MM.1S (cell line): ENCODE data around the gene KIF16B.
"Not testable (repeated sequence)": the region's sequence is repeated elsewhere in the genome, so short reads cannot be mapped to it uniquely, and the experiment has no call there.

Source experiments
- DNase-seq: peaks from one replicate; pipeline ENCODE4 v3.0.0-alpha.2; 2015
- H2AFZ ChIP-seq: fragments of 300-600 bp; sonication (generic); 2 replicates; pipeline ENCODE4 v1.6.0; 2016; ENCODE audit warnings: antibody characterized with exemption, low read length
- H3F3A ChIP-seq: fragments of 300-600 bp; sonication (generic); 2 replicates; pipeline ENCODE4 v1.6.1; 2016; ENCODE audit warnings: mild to moderate bottlenecking, antibody characterized with exemption, low read length, moderate library complexity, mixed read lengths; ENCODE audit not compliant: insufficient read depth
- H3K27ac ChIP-seq: fragments of 300-600 bp; sonication (generic); 2 replicates; pipeline ENCODE4 v1.5.1; 2016; ENCODE audit warnings: mild to moderate bottlenecking, low read length
- H3K27me3 ChIP-seq: fragments of 300-600 bp; sonication (generic); replicated peaks from 2 replicates; pipeline ENCODE4 v1.6.0; 2016; ENCODE audit warnings: low read length; ENCODE audit not compliant: insufficient read depth
- H3K36me3 ChIP-seq: fragments of 300-600 bp; sonication (generic); replicated peaks from 2 replicates; pipeline ENCODE4 v1.6.1; 2016; ENCODE audit warnings: mild to moderate bottlenecking, low read length, mixed read lengths; ENCODE audit not compliant: insufficient read depth
- H3K4me1 ChIP-seq: fragments of 300-600 bp; sonication (generic); 2 replicates; pipeline ENCODE4 v1.6.1; 2016; ENCODE audit warnings: low read length, mixed read lengths
- H3K4me2 ChIP-seq: fragments of 300-600 bp; sonication (generic); 2 replicates; pipeline ENCODE4 v1.6.0; 2016; ENCODE audit warnings: low read depth, low read length
- H3K4me3 ChIP-seq: fragments of 300-600 bp; sonication (generic); 2 replicates; pipeline ENCODE4 v1.5.1; 2016; ENCODE audit warnings: low read length, mixed read lengths
- H3K79me2 ChIP-seq: fragments of 300-600 bp; sonication (generic); 2 replicates; pipeline ENCODE4 v1.6.1; 2016; ENCODE audit warnings: mixed run types, low read length, mixed read lengths
- H3K9ac ChIP-seq: fragments of 300-600 bp; sonication (generic); 2 replicates; pipeline ENCODE4 v1.6.1; 2016; ENCODE audit warnings: low read length, mixed read lengths
- H3K9me2 ChIP-seq: fragments of 300-600 bp; sonication (generic); replicated peaks from 2 replicates; pipeline ENCODE4 v1.6.1; 2016; ENCODE audit warnings: mild to moderate bottlenecking, low read length, mixed read lengths; ENCODE audit not compliant: insufficient read depth
- H3K9me3 ChIP-seq: fragments of 300-600 bp; sonication (generic); replicated peaks from 2 replicates; pipeline ENCODE4 v1.6.1; 2016; ENCODE audit warnings: mild to moderate bottlenecking, low read length, mixed read lengths; ENCODE audit not compliant: insufficient read depth
- H4K20me1 ChIP-seq: fragments of 300-600 bp; sonication (generic); 2 replicates; pipeline ENCODE4 v1.6.1; 2016; ENCODE audit warnings: mild to moderate bottlenecking, low read length, moderate library complexity, mixed read lengths; ENCODE audit not compliant: insufficient read depth
- EZH2 ChIP-seq: fragments of 300-600 bp; sonication (generic); optimal IDR thresholded peaks from 2 replicates; pipeline ENCODE3; 2017; ENCODE audit warnings: low read depth, mild to moderate bottlenecking, antibody characterized with exemption, low read length, mixed read lengths
- EZH2phosphoT487 ChIP-seq: fragments of 300-600 bp; sonication (generic); IDR thresholded peaks from 2 replicates; pipeline ENCODE4 v1.6.1; 2018; ENCODE audit warnings: antibody characterized with exemption, low read length
- TF ChIP-seq, protein P1 (sequence below): fragments of 300-600 bp; sonication (generic); IDR thresholded peaks from 2 replicates; pipeline ENCODE4 v1.5.1; 2016; ENCODE audit warnings: antibody characterized with exemption, low read length, mixed read lengths

KIF16B gene

DNA sequence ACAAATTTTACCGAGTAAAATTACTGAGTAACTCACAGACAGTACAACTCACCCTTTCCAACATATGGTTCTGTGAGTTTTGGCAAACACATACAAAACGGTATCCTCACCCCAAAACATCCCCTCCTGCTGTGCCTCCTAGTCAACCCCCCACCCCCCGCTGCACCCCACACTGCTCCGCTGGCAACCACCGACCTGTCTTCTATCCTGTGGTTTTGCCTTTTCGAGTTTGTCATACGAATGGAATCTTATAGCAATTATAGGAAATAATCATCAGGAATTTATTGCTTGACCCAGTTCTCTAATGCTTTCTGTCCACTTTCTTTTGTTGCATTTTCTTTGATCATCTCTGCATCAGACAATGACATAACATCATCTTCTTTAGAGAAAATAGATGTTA lies 312.3 kb downstream of the KIF16B start:
- Histone ChIP-seq H3K4me2 (no peak overlapping the region), H3K36me3 (no peaks in the 10 kb centered on the region), H3K4me1 (no peaks in the 10 kb centered on the region), H4K20me1 (no peaks in the 10 kb centered on the region), H3K4me3 (no peak overlapping the region), H3K27ac (no peak overlapping the region), H3K79me2 (no peaks in the 10 kb centered on the region), H2AFZ (no peak overlapping the region), H3F3A (no peaks in the 10 kb centered on the region), H3K9ac (no peak overlapping the region), H3K9me2 (no peaks in the 10 kb centered on the region), H3K9me3 (no peaks in the 10 kb centered on the region), H3K27me3 (no peaks in the 10 kb centered on the region)
- TF ChIP-seq EZH2 (no peak), EZH2phosphoT487 (no peak)
- TF ChIP-seq, protein P1, sequence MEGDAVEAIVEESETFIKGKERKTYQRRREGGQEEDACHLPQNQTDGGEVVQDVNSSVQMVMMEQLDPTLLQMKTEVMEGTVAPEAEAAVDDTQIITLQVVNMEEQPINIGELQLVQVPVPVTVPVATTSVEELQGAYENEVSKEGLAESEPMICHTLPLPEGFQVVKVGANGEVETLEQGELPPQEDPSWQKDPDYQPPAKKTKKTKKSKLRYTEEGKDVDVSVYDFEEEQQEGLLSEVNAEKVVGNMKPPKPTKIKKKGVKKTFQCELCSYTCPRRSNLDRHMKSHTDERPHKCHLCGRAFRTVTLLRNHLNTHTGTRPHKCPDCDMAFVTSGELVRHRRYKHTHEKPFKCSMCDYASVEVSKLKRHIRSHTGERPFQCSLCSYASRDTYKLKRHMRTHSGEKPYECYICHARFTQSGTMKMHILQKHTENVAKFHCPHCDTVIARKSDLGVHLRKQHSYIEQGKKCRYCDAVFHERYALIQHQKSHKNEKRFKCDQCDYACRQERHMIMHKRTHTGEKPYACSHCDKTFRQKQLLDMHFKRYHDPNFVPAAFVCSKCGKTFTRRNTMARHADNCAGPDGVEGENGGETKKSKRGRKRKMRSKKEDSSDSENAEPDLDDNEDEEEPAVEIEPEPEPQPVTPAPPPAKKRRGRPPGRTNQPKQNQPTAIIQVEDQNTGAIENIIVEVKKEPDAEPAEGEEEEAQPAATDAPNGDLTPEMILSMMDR: no peak
- no peak for DNase-seq

DNA sequence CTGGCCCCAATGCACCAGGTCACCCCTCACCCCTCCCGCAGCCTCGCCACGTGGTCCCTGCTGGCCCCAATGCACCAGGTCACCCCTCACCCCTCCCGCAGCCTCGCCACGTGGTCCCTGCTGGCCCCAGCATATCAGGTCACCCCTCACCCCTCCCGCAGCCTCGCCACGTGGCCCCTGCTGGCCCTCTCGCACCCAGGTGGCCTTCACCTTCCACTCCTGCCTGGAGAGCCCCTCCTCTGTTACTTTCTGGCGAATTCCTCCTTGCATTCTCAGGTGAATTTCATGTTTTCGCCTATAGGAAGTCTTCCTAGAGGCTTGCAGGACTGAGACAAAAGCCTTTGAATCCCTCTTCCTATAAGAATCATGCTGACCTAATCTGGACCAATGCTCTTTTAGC lies 313.1 kb downstream of the KIF16B start:
- H3K9me3 ChIP-seq, H3K36me3 ChIP-seq, H3K79me2 ChIP-seq, H3K4me2 ChIP-seq, H3K9me2 ChIP-seq, H3K4me3 ChIP-seq, H3F3A ChIP-seq, H2AFZ ChIP-seq, H4K20me1 ChIP-seq, H3K9ac ChIP-seq, H3K27me3 ChIP-seq, H3K27ac ChIP-seq, DNase-seq, H3K4me1 ChIP-seq: not testable (repeated sequence)

DNA sequence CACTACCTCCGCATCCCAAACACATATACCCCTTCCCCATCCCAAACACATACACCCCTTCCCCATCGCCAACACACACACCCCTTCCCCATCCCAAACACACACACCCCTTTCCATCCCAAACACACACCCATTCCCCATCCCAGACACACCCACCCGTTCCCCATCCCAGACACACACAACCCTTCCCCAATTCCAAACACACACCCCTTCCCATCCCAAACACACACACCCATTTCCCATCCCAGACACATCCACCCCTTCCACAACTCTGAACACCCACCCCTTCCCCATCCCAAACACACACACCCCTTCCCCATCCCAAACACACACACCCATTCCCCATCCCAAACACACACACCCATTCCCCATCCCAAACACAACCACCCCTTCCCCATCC lies 314.5 kb downstream of the KIF16B start:
- H3K27me3 ChIP-seq: no peaks in the 10 kb centered on the region
- no peak overlapping the region for H2AFZ ChIP-seq
- H3K4me1 ChIP-seq: no peaks in the 10 kb centered on the region
- H3K9me2 ChIP-seq: no peaks in the 10 kb centered on the region
- H3K27ac ChIP-seq: no peak overlapping the region
- no peak overlapping the region for H3K4me2 ChIP-seq
- no peak for DNase-seq
- no peaks in the 10 kb centered on the region for H3F3A ChIP-seq
- no peak overlapping the region for H3K9ac ChIP-seq
- H3K36me3 ChIP-seq: no peaks in the 10 kb centered on the region
- no peaks in the 10 kb centered on the region for H3K9me3 ChIP-seq
- no peaks in the 10 kb centered on the region for H4K20me1 ChIP-seq
- H3K4me3 ChIP-seq: no peak overlapping the region
- no peaks in the 10 kb centered on the region for H3K79me2 ChIP-seq
- TF ChIP-seq EZH2phosphoT487 (no peak), EZH2 (no peak)
- TF ChIP-seq, protein P1: no peak

- Histone ChIP-seq H3F3A (no peaks in the 10 kb centered on the region), H3K9ac (no peak overlapping the region), H4K20me1 (no peaks in the 10 kb centered on the region), H3K36me3 (no peaks in the 10 kb centered on the region), H2AFZ (no peak overlapping the region), H3K27ac (no peak overlapping the region), H3K9me3 (no peaks in the 10 kb centered on the region), H3K27me3 (no peaks in the 10 kb centered on the region), H3K79me2 (no peaks in the 10 kb centered on the region), H3K9me2 (no peaks in the 10 kb centered on the region), H3K4me1 (no peaks in the 10 kb centered on the region), H3K4me3 (no peak overlapping the region), H3K4me2 (no peak overlapping the region)
- no peak for DNase-seq
- no peak for TF ChIP-seq EZH2phosphoT487
- TF ChIP-seq, protein P1: no peak
- no peak for TF ChIP-seq EZH2
Observed at GRCh38 chr20:16257813-16258430, 315.3 kb downstream of the KIF16B start.
